ENCODE measurements around the gene NOTUM.

Gene NOTUM

DNA sequence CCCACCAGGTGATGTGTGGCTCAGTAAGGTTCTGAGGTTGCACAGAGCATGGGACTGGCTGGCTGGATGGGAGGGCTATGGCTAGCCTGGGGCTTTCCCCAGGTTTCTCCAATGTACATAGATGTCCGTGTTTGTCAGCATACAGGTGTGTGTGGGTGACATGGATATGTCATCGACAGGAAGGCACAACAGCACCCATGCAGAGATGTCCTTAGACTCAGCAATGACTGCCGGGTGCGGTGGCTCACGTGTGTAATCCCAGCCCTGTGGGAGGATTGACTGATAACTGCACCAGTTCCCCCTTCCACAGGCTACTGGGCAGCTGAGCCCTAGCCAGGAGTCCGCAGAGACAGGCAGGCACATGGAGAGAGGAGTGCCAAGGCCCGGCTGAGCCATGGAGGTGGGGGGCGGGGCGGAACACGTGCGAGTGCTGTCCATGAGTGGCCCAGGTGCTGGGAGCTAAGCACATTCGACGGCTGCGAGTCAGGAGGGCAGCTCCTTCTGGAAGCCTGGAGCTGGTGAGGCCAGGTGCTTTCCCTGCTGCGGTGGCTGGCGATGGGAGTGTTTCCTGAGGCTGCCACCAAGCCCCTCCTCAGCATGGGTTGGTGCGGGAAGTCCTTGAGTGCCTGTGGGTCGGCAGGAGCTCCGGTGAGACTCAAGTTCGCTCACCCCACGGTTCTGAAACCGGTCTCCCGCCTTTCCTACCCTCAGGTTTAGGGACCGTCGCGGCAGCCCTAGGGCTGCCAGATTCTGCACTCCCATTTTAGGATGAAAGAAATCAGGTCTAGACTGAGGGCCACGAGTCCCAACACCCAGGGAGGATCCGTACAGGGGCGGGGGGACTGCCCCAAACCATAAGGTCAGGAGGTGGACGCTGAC lies 15.6 kb upstream of the NOTUM start:
- no peak for DNase-seq

GRCh38 chr17:81973432-81973831 lies 12.4 kb upstream of the NOTUM start:
- DNase-seq = no peak

- DNase-seq = no peak
Observed at GRCh38 chr17:81968850-81969812, 8.1 kb upstream of the NOTUM start.

DNA sequence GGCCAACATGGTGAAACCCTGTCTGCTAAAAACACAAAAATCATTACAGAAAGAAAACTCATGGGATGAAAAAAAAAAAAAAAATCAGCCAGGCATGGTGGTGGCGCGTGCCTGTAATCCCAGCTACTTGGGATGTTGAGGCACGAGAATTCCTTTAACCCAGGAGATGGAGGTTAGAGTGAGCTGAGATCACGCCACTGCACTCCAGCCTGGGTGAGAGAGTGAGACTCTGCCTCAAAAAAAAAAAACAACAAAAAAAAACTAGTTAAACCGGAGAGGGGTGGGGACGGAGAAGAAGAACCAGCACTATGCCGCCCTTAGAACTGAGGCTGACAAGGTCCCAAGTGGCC lies 7.4 kb upstream of the NOTUM start:
- DNase-seq = no peak

- DNase-seq = no peak
Observed at GRCh38 chr17:81967533-81968395, 6.8 kb upstream of the NOTUM start.

DNA sequence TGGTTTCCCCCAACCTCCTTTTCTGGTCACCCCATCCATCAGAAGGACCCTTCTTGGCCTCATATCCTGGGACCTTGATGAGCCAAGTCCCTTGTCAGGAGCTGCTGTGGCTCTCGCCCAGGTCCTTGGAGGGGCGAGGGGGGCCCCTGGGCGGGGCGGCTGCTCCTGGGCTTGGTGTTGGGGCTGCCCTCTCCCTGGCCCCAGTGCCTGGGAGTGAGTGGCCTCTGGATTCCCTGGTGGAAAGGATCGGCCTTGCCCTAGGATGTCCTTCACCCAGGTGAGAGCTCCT lies 6.2 kb upstream of the NOTUM start:
- no peak for DNase-seq

GRCh38 chr17:81966343-81967243 lies 5.6 kb upstream of the NOTUM start:
- DNase-seq = no peak

- DNase-seq = no peak
Observed at GRCh38 chr17:81964081-81964849, 3.3 kb upstream of the NOTUM start.

DNA sequence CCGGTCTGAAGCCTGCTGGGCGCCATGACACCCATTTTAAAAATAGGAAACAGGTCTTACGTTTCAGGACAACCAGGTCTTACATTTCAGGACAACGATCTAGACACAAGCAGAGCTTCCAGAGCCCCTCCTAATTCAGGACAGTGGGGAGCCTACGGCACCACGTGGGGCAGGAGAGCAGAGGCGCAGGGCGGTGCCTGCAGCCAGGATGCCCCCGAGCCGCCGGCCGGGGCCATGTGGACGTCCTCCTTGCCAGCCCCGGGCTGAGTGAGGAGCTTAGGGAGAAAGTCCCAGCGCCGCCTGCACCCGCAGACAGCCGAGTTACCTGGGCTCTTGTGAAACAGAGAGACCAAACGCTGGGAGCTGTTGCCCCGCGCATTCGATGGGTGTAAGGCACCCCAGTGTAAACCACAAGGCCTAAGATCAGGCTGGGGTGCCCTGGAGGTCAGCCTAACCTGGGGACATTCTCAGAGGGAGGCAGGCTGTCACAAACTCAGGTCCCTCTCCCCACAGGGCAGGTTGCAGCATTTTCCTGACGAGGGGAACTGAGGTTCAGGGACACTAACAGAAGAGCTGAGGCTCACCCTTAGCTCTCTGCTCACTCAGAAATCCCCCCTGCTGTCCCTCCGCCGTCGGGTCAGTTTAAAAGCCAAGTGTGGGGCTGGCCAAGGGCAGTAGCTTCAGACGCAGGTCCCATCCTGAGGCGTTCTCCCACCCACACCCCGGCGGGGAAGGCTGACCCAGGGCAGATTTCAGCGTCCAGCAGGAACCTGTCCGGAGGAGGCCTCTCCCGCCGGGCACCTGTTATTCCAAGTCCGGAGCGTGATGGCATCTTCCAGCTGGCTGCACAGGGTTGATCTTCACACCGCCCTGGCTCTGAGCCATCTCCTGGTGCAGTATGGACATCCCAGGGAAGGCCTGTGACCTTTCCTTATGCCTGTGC lies 1.8 kb upstream of the NOTUM start:
- DNase-seq = no peak

DNA sequence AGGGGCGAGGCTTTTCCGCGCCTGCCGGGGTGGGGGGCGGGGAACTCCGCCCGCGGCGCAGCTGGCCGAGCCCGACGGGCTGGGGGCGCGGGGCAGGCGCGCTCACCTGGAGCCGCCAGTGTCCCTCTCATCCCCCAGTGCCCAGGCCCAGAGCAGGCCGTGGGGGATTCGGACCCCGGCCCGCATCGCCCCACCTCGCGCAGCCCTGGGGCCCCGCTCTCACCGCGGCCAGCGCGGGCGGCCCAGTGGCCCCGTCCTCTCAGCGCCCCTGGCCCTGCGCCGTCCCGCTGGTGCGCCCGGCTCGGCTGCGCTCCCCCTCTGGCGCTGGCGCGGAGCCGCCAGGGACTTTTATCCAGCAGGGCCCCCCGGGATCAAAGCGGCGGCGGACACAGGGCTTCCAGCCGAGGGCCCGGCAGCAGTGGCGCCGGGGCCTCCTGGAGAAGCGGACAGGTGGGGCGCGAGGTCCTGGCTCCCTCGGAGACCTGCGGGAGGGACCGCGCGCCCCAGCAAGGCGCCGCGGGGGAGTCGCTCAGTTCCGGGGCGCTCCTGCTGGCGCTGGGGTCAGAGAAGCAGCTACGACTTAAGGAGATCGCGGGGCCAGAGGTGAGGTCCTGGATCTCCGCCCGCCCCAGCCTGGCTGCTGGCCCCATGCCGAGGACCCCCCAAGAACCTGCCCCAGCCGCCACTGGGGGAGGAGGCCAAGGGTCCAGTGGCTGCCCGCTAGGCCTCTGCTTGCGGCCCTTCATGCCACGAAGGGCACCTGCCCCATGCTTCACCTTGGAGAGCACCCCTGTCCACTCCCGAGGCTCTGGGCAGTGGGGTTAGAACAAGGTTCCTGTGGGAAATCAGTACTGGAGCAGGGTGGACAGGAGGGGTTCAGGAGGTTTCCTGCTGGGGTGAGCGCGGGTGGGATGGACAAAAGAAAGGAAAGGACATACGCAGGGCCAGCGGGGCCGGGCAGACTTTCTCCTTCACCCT lies 823 bp upstream of the NOTUM start:
- no peak for DNase-seq

DNA sequence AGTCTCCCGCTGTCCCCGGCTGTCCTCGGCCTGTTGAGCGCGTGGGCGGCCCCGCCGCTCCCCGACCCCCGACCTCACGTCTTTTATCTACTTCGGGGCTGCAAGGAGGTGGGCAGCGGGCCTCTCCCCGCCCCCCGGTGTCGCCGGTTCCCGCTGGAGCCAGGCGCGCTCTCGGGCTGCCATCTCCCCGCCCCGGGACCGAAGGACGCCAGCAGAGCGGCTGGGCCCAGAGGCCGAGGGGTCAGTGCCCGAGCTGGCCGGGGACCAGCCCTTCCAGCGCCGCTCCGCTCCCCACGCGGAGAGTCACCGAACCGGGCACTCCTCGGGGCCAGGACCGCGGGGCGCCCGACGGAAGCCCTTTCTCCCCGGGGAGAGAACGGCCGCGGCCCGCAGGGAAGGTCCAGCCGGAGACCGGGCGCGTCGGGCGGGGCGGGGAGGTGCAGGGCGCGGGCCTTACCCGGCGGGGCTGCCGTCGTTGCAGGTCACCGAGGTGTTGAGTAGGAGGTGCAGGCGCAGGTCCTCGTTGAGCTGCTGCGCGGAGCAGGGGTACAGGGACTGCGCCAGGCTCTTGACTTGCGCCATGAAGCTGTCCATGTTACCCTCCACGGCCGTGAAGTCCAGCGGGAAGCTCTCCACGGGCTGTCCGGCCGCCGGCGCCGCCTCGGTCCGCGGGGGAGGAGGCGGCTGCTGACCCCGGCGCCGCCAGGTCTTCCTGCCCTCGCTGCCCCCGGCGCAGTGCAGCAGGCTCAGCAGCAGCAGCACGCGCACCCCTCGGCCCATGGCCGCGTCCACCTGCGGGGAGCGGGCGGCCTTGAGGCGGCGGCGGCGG lies 643 bp downstream of the NOTUM start:
- no peak for DNase-seq

DNA sequence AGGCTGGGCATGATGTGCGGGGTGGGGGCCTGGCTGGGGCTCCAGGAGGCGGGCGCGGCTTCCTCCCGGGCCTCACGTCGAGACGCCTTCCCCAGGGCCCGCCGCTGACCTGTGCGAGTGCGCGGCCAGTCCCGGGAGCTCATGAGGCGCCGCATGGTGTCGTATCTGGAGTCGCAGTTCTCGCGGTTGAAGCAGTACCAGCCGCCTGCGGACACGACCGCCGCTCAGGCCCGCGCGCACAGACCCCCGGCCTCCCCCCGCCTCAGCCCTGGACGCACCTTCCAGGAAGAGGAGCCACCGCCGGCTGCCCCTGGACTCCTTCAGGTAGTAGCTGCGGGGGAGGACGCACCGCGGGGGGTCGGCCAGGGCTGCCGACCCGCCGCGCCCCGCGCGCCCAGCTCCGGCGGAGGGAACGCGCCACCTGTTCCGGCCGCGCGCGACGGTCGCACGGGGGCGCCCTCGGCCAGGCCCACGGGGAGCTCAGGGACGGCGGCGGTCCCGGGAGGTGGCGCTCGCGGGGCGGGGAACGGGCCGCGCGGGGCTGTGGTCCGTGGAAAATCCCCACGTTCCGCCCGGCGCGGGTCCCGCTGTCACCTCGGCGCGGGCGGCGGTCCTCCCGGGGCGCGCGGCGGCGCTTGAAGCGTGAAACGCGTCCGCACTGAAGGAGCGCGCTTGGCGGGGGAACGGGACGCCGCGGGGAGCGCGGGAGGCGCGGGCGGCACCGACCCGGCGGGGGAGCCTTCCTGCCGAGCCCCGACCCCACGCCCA lies 1.4 kb downstream of the NOTUM start:
- no peak for DNase-seq

GRCh38 chr17:81958633-81959342 lies 2.2 kb downstream of the NOTUM start:
- DNase-seq = no peak

GRCh38 chr17:81957691-81958432 lies 3.1 kb downstream of the NOTUM start:
- DNase-seq = no peak

Data from cortex of kidney (tissue), 1 donor.